ENCODE measurements around the gene C9orf78. TPM values are rescaled to one million over a fixed set of nuclear protein-coding genes. Genes with fewer than 3 reads are reported as not detected.

The C9orf78 gene
- total and polyA plus RNA-seq, 4 donors = 31.1 to 84.2 (median 50.9) TPM

GRCh38 chr9:129801504-129801903 is 33.6 kb downstream of the C9orf78 start:
- no peak overlapping the region for H3K4me3 ChIP-seq (ENCODE audit: low read depth in 1 of 3, low read length in 3 of 3)
- peaks cover 0 to 2% (median 0%) of the 10 kb centered on the region in 4 donors for H3K36me3 ChIP-seq (ENCODE audit: control insufficient read depth in 4 of 4, insufficient read depth in 3 of 4, low read depth in 1 of 4, low read length in 3 of 4)
- H3K9me3 ChIP-seq (ENCODE audit: control insufficient read depth in 4 of 4, low read length in 3 of 4) = no peaks in the 10 kb centered on the region
- no peak for DNase-seq (ENCODE audit: low spot score)
- no peak for TF ChIP-seq ATF3 (IDR thresholded peaks at IDR 0.05)
- TF ChIP-seq SP1 (IDR thresholded peaks at IDR 0.05) = no peak
- no peak for TF ChIP-seq NR2F2 (IDR thresholded peaks at IDR 0.05)
- no peak for TF ChIP-seq FOXA1 (IDR thresholded peaks at IDR 0.05)
- TF ChIP-seq REST (IDR thresholded peaks at IDR 0.05) = no peak
- no peak for TF ChIP-seq GABPA (IDR thresholded peaks at IDR 0.05 in 1 of 2, conservative IDR thresholded peaks at IDR 0.05 in 1 of 2)
- no peak for TF ChIP-seq ZBTB33 (IDR thresholded peaks at IDR 0.05)
- TF ChIP-seq RXRA (IDR thresholded peaks at IDR 0.05) = no peak
- TF ChIP-seq CTCF (IDR thresholded peaks at IDR 0.05; ENCODE audit: low read depth, low read length, missing input control) = no peak
- no peak for TF ChIP-seq JUND (IDR thresholded peaks at IDR 0.05)
- TF ChIP-seq MAX (IDR thresholded peaks at IDR 0.05) = no peak
- no peak for TF ChIP-seq FOXA2 (IDR thresholded peaks at IDR 0.05)
- no peak for TF ChIP-seq TAF1 (conservative IDR thresholded peaks at IDR 0.05)
- no peak for TF ChIP-seq HNF4G (IDR thresholded peaks at IDR 0.05)
- no peak for TF ChIP-seq EGR1 (IDR thresholded peaks at IDR 0.05; ENCODE audit: low read depth in 2 of 2)
- H3K27me3 ChIP-seq (ENCODE audit: control insufficient read depth in 4 of 4, insufficient read depth in 4 of 4, low read length in 3 of 4) = no peaks in the 10 kb centered on the region
- H3K27ac ChIP-seq (ENCODE audit: low read depth in 1 of 2, low read length in 2 of 2) = no peak overlapping the region
- 91% methylated on average over 17 of the region's 17 CpGs for WGBS
- no peak overlapping the region for H3K9ac ChIP-seq (ENCODE audit: low read depth in 1 of 2, low read length in 2 of 2)
- H3K4me1 ChIP-seq (ENCODE audit: control insufficient read depth in 4 of 4, insufficient read depth in 4 of 4, low read length in 3 of 4) = peaks cover 3 to 9% (median 7%) of the 10 kb centered on the region in 4 donors

- TF ChIP-seq MAX (IDR thresholded peaks at IDR 0.05) = no peak
- no peak for TF ChIP-seq REST (IDR thresholded peaks at IDR 0.05)
- no peak for TF ChIP-seq CTCF (IDR thresholded peaks at IDR 0.05; ENCODE audit: low read depth, low read length, missing input control)
- TF ChIP-seq HNF4A (conservative IDR thresholded peaks at IDR 0.05) = no peak
- no peak for TF ChIP-seq SP1 (IDR thresholded peaks at IDR 0.05)
- TF ChIP-seq TAF1 (conservative IDR thresholded peaks at IDR 0.05) = no peak
- no peak for TF ChIP-seq GABPA (IDR thresholded peaks at IDR 0.05 in 1 of 2, conservative IDR thresholded peaks at IDR 0.05 in 1 of 2)
- Histone ChIP-seq H3K9me3 (ENCODE audit: control insufficient read depth in 4 of 4, low read length in 3 of 4) (no peaks in the 10 kb centered on the region), H3K27me3 (ENCODE audit: control insufficient read depth in 4 of 4, insufficient read depth in 4 of 4, low read length in 3 of 4) (no peaks in the 10 kb centered on the region), H3K9ac (ENCODE audit: low read depth in 1 of 2, low read length in 2 of 2) (no peak overlapping the region), H3K4me1 (ENCODE audit: control insufficient read depth in 4 of 4, insufficient read depth in 4 of 4, low read length in 3 of 4) (peaks cover 2 to 6% (median 4%) of the 10 kb centered on the region in 4 donors), H3K27ac (ENCODE audit: low read depth in 1 of 2, low read length in 2 of 2) (no peak overlapping the region), H3K36me3 (ENCODE audit: control insufficient read depth in 4 of 4, insufficient read depth in 3 of 4, low read depth in 1 of 4, low read length in 3 of 4) (no peaks in the 10 kb centered on the region), H3K4me3 (ENCODE audit: low read depth in 1 of 3, low read length in 3 of 3) (no peak overlapping the region)
- 47% methylated on average over 6 of the region's 6 CpGs for whole genome bisulfite sequencing
- no peak for DNase-seq (ENCODE audit: low spot score)
Measured at GRCh38 chr9:129798973-129799372, 36.1 kb downstream of the C9orf78 start.

Measured in liver (tissue), 9 donors.